Mucosa of gallbladder (tissue), 1 donor: ENCODE data around the gene SLC16A3. TPM values are rescaled to one million over a fixed set of nuclear protein-coding genes. Genes with fewer than 3 reads are reported as not detected.

Experiments used
- DNase-seq: peaks from one replicate; pipeline ENCODE4 v3.0.0-alpha.2; 2020; ENCODE audit warnings: low spot score
- total RNA-seq: library from RNA; stranded (reverse); gene quantifications from one replicate; pipeline ENCODE4 v1.2.1, GENCODE V29; 2021
- donor health status: DM: no; HTN: no; CAD: no.

The SLC16A3 gene
- total RNA-seq, 1 donor from 2014 or later, result 95.7 TPM

DNA sequence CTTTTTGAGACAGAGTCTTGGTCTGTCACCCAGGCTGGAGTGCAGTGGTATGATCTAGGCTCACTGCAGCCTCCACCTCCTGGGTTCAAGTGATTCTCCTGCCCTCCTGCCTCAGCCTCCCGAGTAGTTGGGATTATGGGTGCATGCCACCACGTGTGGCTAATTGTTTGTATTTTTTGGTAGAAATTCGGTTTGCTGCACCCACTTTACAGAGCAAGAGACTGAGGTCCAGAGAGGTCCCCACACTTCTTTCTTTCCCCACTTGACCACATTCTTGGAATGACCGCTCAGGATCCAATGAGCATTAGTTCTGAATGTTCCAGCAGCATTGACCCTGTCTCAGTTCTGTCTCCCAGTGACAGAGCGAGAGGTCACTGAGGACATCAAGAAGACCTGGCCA is 5.3 kb upstream of the SLC16A3 start:
- no peak for DNase-seq

- no peak for DNase-seq
These were observed 4.2 kb upstream of the SLC16A3 start for GRCh38 chr17:82224666-82225065.

DNA sequence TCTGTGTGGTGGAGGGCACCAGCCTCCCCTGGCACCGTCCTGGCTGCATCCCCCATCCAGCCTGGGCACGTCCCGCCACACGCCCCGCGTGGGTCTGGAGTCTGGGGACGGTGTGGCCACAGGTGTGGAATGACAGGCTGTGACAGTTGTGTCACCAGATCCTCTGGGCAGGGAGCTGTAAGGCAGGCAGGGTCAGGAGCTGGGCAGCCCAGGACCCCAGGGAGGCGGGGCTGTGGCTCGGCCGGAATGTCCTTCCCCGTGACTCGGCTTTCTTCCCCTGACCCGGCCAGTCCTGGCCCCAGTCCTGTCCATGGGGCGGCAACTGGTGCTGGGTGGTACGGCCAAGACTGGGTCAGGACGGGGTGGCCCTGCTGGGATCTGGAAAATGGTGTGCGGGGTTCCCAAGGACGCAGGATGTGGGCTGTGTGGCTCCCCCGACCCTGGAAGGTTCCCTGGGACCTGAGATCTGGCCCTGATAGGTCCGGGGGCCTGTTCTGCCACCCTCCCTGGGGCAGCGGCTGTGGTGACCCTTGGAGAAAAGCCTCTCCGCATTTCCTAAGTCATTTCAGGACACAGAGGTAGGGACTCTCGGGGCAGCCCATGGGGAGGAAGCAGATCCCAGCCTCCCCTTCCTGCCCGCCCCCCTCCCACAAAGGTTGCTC is 3.3 kb upstream of the SLC16A3 start:
- DNase-seq, result no peak

- DNase-seq, result no peak
These were observed 2.6 kb upstream of the SLC16A3 start for GRCh38 chr17:82226146-82226808.

DNA sequence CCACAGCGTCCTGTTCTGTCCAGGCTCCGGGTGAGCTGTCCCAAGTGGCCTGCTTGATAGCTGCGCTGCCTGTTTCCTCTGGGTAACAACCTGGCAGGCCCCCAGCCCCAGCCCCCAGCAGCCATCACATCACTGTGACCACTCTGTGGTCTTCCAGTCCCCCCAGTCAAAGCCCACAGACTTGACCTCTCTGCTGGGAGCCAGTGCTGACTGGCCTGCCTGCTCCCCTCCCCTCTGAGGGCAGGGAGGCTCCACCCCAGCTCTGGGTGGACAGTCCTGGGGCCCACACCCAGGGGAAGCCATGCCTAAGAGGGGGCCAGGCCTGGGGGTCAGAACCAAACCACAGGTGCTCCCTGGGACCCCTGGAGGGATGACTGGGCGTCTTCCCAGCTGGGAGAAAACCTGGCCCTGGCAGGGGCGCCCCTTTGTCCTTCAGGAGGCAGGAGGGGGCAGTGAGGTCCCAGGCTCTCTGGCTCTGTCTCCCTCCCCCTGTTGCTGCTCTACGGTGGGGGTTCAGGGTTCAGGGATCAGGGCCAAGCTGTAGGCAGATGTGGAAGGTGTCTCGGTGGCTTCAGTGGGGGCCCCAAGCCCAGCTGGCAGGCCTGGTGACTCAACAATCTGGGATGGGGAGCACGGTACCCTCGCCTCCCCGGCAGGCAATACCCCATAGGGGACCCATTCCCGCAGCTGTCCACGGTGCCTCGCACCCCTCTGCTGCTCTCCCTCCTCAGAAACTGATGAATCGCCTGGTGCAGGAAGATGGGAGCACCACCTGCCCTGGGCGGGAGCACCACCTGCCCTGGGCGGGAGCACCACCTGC is 1.8 kb upstream of the SLC16A3 start:
- no peak for DNase-seq

GRCh38 chr17:82227629-82228277 is 1.1 kb upstream of the SLC16A3 start:
- DNase-seq, result no peak

DNA sequence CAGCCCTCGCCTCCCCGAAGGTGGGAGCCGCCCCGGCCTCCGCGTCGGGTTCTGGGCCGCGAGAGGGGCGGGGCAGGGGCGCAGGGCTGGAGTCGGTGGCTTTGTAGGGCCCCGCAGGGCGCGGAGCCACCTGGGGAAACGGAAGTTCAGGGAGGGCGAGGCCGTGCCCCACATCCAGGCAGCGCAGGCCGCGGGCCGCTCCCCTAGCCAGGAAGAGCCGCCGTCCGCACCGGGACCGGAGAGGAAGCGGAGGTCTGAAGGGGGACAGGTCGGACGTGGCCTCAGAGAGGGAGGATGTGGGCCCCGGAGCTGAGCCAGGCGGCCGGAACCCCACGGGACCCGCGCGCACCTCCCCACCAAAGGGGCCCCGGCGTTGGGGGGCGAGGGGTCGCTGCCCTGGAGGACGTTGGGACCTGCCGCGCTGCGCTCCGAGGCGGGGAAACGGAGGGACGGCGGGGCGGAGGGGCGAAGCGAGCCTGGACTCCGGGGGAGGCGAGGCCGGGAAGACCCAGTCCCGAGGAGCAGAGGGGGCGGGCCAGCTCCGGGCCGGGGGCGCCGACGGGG is 482 bp upstream of the SLC16A3 start:
- no peak for DNase-seq

- DNase-seq, result no peak
These were observed 1.1 kb downstream of the SLC16A3 start for GRCh38 chr17:82229698-82230608.

DNA sequence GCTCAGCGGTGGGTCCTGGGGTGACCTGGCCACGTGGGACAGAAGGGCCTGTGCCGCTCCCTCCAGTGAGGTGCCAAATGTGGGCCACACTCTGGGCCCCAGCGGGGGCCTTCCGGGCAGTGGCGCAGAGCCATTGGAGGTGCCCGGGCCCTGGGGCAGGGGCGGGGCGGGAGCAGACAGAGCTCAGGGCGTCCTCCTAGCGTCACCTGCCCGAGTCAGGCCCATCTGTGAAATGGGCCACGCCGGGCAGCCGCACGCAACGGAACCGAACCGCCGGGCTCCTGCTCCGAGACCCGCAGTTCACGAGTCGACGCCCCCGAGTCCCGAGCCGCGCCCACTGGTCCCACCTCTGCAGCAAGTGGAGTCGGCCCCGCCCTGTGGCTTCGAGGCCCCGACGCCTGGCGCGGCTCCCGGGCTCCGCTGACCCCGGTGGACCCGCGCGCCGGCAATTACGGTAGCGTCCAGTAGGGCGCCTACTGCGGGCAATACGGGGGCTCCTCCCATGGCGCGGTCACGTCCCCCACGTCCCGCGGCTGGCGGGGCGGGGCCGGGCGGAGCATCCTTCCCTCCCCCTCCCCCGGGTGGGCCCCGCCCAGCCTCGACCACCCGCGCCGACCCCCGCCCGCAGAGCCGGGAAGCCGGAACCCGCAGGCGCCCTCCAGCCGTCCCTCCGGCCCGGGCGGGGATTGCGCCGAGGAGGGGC is 1.9 kb downstream of the SLC16A3 start:
- DNase-seq, result peak; percentile 90

DNA sequence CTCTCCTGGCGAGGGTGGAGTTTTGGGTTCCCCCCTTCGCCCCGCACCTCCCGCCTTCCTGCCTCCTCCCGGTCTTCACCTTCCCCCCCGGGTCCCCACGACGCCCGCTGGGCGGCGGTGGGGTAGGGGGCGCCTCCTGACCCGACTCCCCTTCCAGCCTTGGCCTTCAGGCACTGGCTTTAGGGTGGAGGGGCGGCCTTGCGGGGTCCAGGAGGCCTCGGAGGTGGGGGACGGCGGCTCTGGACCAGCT is 2.4 kb downstream of the SLC16A3 start:
- DNase-seq, result no peak

GRCh38 chr17:82231562-82232321 is 2.9 kb downstream of the SLC16A3 start:
- peak; percentile 77 for DNase-seq

DNA sequence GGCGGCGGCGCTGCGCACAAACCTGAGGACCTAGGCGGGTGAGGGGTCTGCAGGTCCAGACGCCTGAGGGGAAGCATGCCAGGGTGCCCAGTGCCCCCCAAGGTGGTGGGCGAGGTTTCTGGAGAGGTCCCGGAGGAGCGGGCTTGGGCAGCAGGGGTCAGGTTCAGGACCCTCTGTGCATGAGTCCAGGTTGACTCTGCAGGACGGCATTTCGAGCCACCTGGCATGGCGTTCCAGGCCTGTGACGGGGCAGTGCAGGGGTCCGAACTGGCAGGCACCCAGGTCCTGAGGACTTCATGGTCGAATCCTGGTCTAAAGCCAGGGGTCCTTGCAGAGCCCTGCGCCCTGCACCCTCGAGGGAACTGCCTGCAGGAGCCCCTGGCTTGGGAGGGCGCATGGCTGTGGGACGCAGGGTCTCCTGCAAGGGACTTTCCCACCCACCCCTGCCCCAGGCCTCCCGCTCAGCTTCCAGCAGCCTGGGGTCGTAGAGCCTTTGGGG is 3.5 kb downstream of the SLC16A3 start:
- no peak for DNase-seq

DNA sequence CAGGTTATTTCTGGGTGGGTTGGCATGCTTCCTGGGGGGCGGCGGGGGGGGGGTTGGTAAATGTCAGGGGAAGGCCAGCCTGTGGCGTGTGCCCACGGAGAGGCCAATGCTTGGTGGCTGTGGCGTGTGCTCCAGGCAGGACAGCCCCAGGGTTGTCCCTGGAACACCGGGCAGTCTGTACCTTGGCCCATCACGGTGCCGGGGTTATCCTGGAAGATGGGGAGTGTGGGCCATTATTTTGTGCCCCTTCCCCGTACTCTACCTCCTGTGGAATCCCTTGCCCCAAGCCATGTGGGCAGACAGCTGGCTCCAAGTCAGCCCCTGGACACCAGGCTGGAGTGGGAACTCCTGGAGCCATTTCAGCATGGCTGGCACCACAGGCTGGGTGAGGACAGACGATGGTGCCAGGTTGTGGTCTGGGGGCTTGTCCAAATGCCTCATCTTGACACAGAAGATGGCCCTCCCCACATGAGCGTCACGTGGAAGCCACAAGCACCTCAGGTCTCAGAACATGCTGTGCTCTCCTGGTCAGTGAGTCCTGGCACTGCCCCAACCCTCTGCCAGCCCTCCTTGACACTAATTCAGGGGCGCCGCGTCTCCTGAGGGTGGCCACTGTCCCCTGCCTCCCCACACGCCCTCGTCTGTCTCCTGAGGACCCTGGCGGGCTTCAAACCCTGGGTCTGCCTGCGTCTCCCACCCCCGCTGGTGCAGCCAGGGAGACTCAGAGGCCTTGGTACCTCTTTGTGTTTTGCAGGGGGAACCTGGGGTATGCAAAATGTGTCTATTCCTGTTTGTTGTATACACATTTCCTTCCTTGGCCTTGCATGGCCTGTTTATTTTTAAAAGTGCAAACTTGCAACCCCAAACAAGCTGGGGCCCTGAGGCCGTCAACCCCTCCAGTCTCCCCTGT is 4.3 kb downstream of the SLC16A3 start:
- DNase-seq, result no peak

GRCh38 chr17:82234211-82235055 is 5.6 kb downstream of the SLC16A3 start:
- DNase-seq, result no peak

DNA sequence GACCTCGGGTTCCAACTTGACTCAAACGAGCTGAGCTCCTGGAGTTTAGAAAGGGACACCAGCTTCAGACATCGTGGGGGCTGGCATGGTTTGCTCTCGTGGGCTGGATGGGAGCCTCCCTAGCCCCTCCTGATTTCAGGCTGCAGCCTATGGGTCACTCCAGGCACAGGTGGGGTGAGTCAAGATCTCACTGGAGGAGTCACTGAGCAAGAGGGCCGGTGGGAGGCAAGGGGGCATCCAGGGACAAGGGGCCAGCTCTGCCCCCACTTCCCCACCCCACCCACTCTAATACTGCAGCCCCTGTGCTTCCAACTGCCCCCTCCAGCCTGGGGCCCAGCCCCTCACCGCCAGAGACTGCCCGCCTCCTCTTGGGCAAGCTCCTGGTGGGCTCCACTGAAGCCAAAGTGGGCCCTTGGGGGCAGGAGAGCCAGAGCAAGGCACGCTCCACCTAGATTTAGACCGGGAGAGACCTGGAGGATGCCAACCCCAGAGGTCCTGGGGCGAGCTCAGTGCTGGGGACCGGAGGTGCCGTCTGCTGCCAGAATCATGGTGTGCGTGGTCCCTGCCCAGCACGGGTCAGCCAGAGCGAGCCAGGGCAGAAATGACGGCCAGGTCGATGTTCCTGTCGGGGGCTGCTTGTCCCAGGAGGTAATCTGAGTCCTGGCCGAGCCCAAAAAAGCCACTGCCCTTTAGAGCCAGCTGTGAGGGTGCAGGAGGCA is 6.4 kb downstream of the SLC16A3 start:
- DNase-seq, result no peak

- no peak for DNase-seq
These were observed 6.9 kb downstream of the SLC16A3 start for GRCh38 chr17:82235775-82236141.
